ENCODE measurements around the gene SPNS1.
"Not testable (repeated sequence)": the region's sequence is repeated elsewhere in the genome, so short reads cannot be mapped to it uniquely, and the experiment has no call there.

Gene SPNS1, protein sequence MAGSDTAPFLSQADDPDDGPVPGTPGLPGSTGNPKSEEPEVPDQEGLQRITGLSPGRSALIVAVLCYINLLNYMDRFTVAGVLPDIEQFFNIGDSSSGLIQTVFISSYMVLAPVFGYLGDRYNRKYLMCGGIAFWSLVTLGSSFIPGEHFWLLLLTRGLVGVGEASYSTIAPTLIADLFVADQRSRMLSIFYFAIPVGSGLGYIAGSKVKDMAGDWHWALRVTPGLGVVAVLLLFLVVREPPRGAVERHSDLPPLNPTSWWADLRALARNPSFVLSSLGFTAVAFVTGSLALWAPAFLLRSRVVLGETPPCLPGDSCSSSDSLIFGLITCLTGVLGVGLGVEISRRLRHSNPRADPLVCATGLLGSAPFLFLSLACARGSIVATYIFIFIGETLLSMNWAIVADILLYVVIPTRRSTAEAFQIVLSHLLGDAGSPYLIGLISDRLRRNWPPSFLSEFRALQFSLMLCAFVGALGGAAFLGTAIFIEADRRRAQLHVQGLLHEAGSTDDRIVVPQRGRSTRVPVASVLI

DNA sequence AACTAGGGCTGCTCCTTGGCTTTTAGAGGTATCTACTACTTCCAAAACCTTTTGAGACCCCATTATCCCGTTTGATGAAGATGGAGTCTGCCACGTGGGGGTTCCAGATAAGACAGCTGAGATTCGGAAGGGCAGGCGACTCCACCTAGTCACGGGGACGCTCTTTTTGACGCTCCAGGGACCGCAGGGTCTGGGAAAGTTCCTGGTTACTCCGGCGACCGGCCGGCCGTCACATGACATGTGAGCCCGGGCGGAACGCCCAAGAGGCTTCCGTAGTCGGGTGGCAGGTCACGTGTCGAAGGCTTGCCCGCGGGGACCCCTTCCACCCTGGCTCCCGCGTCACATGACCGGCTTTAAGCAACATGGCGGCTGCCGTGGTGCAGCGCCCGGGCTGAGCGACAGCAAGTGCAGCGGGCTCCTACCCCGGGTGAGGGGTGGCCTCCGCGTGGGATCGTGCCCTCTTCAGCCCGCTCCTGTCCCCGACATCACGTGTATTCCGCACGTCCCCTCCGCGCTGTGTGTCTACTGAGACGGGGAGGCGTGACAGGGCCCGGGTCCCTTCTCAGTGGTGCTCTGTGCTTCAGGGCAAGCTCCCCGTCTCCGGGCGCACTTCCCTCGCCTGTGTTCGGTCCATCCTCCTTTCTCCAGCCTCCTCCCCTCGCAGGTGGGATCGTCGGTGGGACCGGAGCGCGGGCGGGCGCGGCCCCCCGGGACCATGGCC is at the start of gene SPNS1:
SPNS1 (plus strand) TSS at position 342 of the 721 bp plus-strand sequence; CDS start at position 716, 374 bp downstream.
- Histone ChIP-seq H3K36me3 (ENCODE audit: low read depth) (no peaks in the 10 kb centered on the region), H3K4me3 (ENCODE audit: severe bottlenecking) (peak within 1 kb of the TSS; percentile 56), H3K4me1 (ENCODE audit: insufficient read depth, poor library complexity, severe bottlenecking) (no peaks in the 10 kb centered on the region), H3K9me3 (ENCODE audit: severe bottlenecking) (no peaks in the 10 kb centered on the region), H3K27ac (ENCODE audit: poor library complexity, severe bottlenecking) (peak within 1 kb of the TSS; percentile 67), H3K27me3 (ENCODE audit: insufficient read depth, poor library complexity, severe bottlenecking) (no peaks in the 10 kb centered on the region)
- ATAC-seq (ENCODE audit: low read depth) (peak; percentile 74), DNase-seq (ENCODE audit: low spot score) (peak; percentile 96)
- TF ChIP-seq, protein P1, sequence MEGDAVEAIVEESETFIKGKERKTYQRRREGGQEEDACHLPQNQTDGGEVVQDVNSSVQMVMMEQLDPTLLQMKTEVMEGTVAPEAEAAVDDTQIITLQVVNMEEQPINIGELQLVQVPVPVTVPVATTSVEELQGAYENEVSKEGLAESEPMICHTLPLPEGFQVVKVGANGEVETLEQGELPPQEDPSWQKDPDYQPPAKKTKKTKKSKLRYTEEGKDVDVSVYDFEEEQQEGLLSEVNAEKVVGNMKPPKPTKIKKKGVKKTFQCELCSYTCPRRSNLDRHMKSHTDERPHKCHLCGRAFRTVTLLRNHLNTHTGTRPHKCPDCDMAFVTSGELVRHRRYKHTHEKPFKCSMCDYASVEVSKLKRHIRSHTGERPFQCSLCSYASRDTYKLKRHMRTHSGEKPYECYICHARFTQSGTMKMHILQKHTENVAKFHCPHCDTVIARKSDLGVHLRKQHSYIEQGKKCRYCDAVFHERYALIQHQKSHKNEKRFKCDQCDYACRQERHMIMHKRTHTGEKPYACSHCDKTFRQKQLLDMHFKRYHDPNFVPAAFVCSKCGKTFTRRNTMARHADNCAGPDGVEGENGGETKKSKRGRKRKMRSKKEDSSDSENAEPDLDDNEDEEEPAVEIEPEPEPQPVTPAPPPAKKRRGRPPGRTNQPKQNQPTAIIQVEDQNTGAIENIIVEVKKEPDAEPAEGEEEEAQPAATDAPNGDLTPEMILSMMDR (IDR thresholded peaks at IDR 0.05; ENCODE audit: poor library complexity, severe bottlenecking), result no peak

DNA sequence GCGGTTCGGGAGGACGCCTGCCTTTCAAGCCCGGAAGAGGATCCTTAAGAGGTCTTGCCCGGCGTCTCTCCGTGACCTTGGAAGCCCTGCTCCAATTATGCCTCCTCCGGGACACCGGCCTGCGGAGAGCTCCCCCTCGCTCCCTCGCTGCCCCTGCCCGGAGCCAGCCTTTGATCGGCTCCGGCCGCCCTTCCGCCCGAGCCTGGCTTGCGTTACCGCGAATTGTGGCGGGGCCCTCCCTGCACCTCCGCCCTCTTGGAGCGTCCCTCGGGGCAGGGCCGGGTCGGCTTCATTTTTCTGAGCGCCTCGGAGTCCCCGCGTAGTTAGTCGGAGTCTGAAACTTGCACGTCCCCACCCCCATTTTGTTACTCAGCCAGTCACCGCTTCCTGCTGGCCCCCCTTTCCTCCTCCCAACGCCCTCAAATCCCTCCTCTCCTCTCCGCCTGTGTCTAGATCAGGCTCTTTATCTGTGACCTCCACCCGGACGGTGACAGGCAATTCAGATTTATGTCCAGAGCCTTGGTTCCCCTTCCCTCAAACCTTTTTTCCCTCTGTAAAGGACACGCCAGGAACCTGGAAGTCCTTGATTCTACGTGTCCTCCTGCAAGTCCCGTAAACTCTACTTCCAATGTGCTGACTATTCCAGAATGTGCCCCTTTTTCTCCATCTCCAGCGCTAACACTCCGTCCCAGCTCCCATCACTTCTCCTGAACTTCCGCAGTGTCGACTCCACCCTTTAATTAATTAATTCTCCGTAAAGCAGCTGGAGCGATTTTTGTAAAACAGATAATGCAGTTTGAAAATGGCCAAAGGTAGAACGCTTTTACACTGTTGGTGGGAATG is 49.0 kb upstream of the SPNS1 start:
- Histone ChIP-seq H3K9me3 (ENCODE audit: severe bottlenecking) (no peaks in the 10 kb centered on the region), H3K4me3 (ENCODE audit: severe bottlenecking) (peak overlapping the region; percentile 57), H3K27ac (ENCODE audit: poor library complexity, severe bottlenecking) (peak overlapping the region; percentile 91), H3K36me3 (ENCODE audit: low read depth) (0 out of 2 replicates have a peak, but pooled peaks cover 3% of the 10 kb centered on the region), H3K4me1 (ENCODE audit: insufficient read depth, poor library complexity, severe bottlenecking) (no peaks in the 10 kb centered on the region), H3K27me3 (ENCODE audit: insufficient read depth, poor library complexity, severe bottlenecking) (no peaks in the 10 kb centered on the region)
- ATAC-seq (ENCODE audit: low read depth) (peak; percentile 51), DNase-seq (ENCODE audit: low spot score) (no peak)
- TF ChIP-seq, protein P1 (IDR thresholded peaks at IDR 0.05; ENCODE audit: poor library complexity, severe bottlenecking), result no peak

DNA sequence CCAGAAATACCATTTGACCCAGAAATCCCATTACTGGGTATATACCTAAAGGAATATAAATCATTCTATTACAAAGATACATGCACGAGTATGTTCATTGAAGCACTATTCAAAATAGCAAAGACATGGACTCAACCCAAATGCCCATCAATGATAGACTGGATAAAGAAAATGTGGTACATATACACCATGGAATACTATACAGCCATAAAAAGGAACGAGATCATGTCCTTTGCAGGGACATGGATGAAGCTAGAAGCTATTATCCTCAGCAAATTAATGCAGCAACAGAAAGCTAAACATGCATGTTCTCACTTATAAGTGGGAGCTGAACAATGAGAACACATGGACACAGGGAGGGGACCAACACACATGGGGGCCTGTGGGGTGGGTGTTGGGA is 48.3 kb upstream of the SPNS1 start:
- not testable (repeated sequence) for H3K36me3 ChIP-seq (ENCODE audit: low read depth); H3K27me3 ChIP-seq (ENCODE audit: insufficient read depth, poor library complexity, severe bottlenecking); H3K4me3 ChIP-seq (ENCODE audit: severe bottlenecking); DNase-seq (ENCODE audit: low spot score); H3K9me3 ChIP-seq (ENCODE audit: severe bottlenecking); H3K4me1 ChIP-seq (ENCODE audit: insufficient read depth, poor library complexity, severe bottlenecking); ATAC-seq (ENCODE audit: low read depth)
- H3K27ac ChIP-seq (ENCODE audit: poor library complexity, severe bottlenecking), result peak overlapping the region; percentile 91

DNA sequence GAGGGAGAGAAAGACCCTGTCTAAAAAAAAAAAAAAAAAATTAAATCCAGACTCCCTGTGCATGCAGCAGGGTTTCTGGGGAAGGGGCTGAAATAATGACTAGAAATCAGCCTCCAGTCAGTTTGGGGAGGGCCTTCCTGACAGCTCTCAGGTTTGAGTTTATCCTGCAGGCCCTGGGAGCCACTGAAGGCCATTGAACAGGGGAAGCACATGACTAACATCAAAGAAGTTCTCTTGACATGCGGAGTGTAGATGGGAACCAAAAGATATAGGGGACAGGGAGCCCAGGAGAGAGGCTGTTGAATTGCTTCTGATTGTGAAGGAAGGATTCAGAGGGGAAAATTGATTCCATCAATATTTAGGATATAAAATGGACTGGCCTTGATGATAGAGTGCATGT is 46.8 kb upstream of the SPNS1 start:
- Histone ChIP-seq H3K27me3 (ENCODE audit: insufficient read depth, poor library complexity, severe bottlenecking) (no peaks in the 10 kb centered on the region), H3K4me3 (ENCODE audit: severe bottlenecking) (no peak overlapping the region), H3K4me1 (ENCODE audit: insufficient read depth, poor library complexity, severe bottlenecking) (no peaks in the 10 kb centered on the region), H3K9me3 (ENCODE audit: severe bottlenecking) (no peaks in the 10 kb centered on the region), H3K27ac (ENCODE audit: poor library complexity, severe bottlenecking) (no peak overlapping the region), H3K36me3 (ENCODE audit: low read depth) (no peaks in the 10 kb centered on the region)
- no peak for DNase-seq (ENCODE audit: low spot score)
- TF ChIP-seq, protein P1 (IDR thresholded peaks at IDR 0.05; ENCODE audit: poor library complexity, severe bottlenecking), result no peak
- no peak for ATAC-seq (ENCODE audit: low read depth)

DNA sequence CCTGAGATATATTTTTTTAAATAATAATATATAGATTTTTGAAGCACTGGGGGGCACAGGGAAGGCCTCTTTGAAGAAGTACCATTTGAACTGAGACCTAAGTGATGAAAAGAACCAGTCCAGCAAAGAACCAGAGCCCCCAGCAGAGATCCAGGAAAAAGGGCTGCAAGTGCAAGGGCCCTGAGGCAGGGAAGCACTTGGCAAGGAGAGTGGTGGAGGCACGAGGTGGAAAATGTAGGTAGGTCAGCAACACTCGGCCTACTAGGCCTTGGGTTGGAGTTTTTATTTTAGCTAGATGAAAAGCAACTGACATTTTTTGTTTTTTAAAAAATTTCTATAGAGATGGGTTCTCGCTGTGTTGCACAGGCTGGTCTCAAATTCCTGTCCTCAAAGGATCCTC is 44.4 kb upstream of the SPNS1 start:
- no peak overlapping the region for H3K4me3 ChIP-seq (ENCODE audit: severe bottlenecking)
- ATAC-seq (ENCODE audit: low read depth) (no peak), DNase-seq (ENCODE audit: low spot score) (no peak)
- TF ChIP-seq, protein P1 (IDR thresholded peaks at IDR 0.05; ENCODE audit: poor library complexity, severe bottlenecking), result no peak
- no peaks in the 10 kb centered on the region for H3K27me3 ChIP-seq (ENCODE audit: insufficient read depth, poor library complexity, severe bottlenecking)
- H3K9me3 ChIP-seq (ENCODE audit: severe bottlenecking), result no peaks in the 10 kb centered on the region
- H3K4me1 ChIP-seq (ENCODE audit: insufficient read depth, poor library complexity, severe bottlenecking), result no peaks in the 10 kb centered on the region
- H3K27ac ChIP-seq (ENCODE audit: poor library complexity, severe bottlenecking), result no peak overlapping the region
- H3K36me3 ChIP-seq (ENCODE audit: low read depth), result no peaks in the 10 kb centered on the region
